Islet precursor cell (in vitro differentiated cells): ENCODE measurements around the gene PEX5L.
A peak's percentile ranks its signal among the peaks of the same experiment; 100 is the strongest.
"Not testable (repeated sequence)": the region's sequence is repeated elsewhere in the genome, so short reads cannot be mapped to it uniquely, and the experiment has no call there.

ENCODE experiments used
- DNase-seq: peaks from one replicate; pipeline ENCODE4 v3.0.0-alpha.2; 2018

Gene PEX5L

GRCh38 chr3:180008318-180008717 lies 28.4 kb downstream of the PEX5L start:
- not testable (repeated sequence) for DNase-seq

GRCh38 chr3:180004542-180004941 lies 32.2 kb downstream of the PEX5L start:
- DNase-seq = no peak

GRCh38 chr3:180002006-180002405 lies 34.7 kb downstream of the PEX5L start:
- DNase-seq = no peak

GRCh38 chr3:180000500-180000899 lies 36.2 kb downstream of the PEX5L start:
- DNase-seq = no peak

- DNase-seq = no peak
Observed at GRCh38 chr3:179995406-179995805, 41.3 kb downstream of the PEX5L start.

- no peak for DNase-seq
Observed at GRCh38 chr3:179991883-179992282, 44.9 kb downstream of the PEX5L start.

GRCh38 chr3:179991104-179991503 lies 45.6 kb downstream of the PEX5L start:
- DNase-seq = peak; percentile 75

GRCh38 chr3:179981646-179982045 lies 55.1 kb downstream of the PEX5L start:
- no peak for DNase-seq

- no peak for DNase-seq
Observed at GRCh38 chr3:179977356-179977755, 59.4 kb downstream of the PEX5L start.

GRCh38 chr3:179973931-179974361 lies 62.8 kb downstream of the PEX5L start:
- no peak for DNase-seq

- DNase-seq = no peak
Observed at GRCh38 chr3:179972881-179973423, 63.8 kb downstream of the PEX5L start.

- no peak for DNase-seq
Observed at GRCh38 chr3:179971280-179971679, 65.5 kb downstream of the PEX5L start.

GRCh38 chr3:179970746-179971145 lies 66.0 kb downstream of the PEX5L start:
- no peak for DNase-seq

- no peak for DNase-seq
Observed at GRCh38 chr3:179969525-179969924, 67.2 kb downstream of the PEX5L start.

- DNase-seq = no peak
Observed at GRCh38 chr3:179967622-179968021, 69.1 kb downstream of the PEX5L start.

- DNase-seq = no peak
Observed at GRCh38 chr3:179964890-179965289, 71.8 kb downstream of the PEX5L start.

GRCh38 chr3:179962629-179963387 lies 73.9 kb downstream of the PEX5L start:
- DNase-seq = no peak

GRCh38 chr3:179961703-179962078 lies 75.0 kb downstream of the PEX5L start:
- no peak for DNase-seq

GRCh38 chr3:179961071-179961702 lies 75.5 kb downstream of the PEX5L start:
- DNase-seq = no peak

GRCh38 chr3:179958759-179959158 lies 78.0 kb downstream of the PEX5L start:
- DNase-seq = peak; percentile 70

GRCh38 chr3:179958143-179958542 lies 78.6 kb downstream of the PEX5L start:
- DNase-seq = no peak

- no peak for DNase-seq
Observed at GRCh38 chr3:179957264-179957845, 79.4 kb downstream of the PEX5L start.

- no peak for DNase-seq
Observed at GRCh38 chr3:179956416-179956830, 80.3 kb downstream of the PEX5L start.

GRCh38 chr3:179955809-179956208 lies 80.9 kb downstream of the PEX5L start:
- DNase-seq = no peak
